Measurements from ENCODE around the gene ERVK3-1.

DNA sequence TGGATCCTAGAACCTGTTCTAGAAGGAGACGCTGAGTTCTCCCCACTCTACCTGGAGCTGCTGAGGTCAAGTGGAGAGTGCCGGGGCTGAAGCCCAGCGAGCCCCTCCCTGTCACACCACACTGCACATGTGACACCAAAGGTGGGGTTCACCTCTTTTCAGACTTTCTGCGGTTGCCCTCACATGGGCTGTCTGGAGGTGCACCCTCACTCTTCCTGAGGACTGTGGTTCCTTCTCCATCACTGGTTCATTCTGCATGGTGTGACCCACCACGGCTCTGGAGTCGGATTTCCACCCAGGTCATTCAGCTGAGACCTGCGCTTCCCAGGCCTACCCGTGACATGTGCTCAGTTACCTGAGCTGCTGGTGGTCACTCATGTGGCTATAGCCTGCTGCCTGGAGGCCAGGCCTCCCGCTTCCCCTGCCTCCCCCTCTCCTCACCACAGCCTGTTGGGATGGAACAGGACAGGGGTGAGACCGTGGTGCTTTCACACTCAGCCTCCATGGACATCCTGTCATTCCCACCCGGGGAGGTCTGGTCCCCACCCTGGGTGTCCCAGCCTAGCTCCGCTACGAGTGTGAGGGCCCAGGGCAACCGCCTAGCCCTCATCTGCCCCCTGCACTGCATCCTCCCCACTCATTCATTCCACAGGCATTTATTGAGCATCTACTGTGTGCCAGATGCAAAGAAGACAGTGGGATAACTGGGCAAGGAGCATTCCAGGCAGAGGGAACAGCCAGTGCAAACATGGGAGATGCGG is 48.7 kb downstream of the ERVK3-1 start:
- TF ChIP-seq POLR2A (IDR thresholded peaks at IDR 0.05; ENCODE audit: low read length) = no peak
- TF ChIP-seq GATA1 (IDR thresholded peaks at IDR 0.05; ENCODE audit: low read depth, low read length) = no peak
